Stomach (tissue), 4 donors: ENCODE data around the gene DIPK1C.
"Not testable (repeated sequence)": the region's sequence is repeated elsewhere in the genome, so short reads cannot be mapped to it uniquely, and the experiment has no call there.

Source experiments
- EP300 ChIP-seq: sonication (generic); formaldehyde crosslinking; IDR thresholded peaks from one replicate; pipeline ENCODE4 v1.6.1; 2017; ENCODE audit warnings: antibody characterized with exemption
- POLR2A ChIP-seq, 4 donors: fragments of 450-650 bp; IDR thresholded peaks; one replicate each; pipeline ENCODE4 v1.6.1; 2016; ENCODE audit warnings: antibody characterized with exemption in 4 of 4, control low read depth in 2 of 4, mild to moderate bottlenecking in 1 of 4, moderate library complexity in 1 of 4
- POLR2AphosphoS5 ChIP-seq, 3 donors: sonication (generic); formaldehyde crosslinking; IDR thresholded peaks; one replicate each; pipeline ENCODE4 v1.6.1; 2016; ENCODE audit warnings: antibody characterized with exemption in 3 of 3
- TF ChIP-seq, protein P1 (sequence below), 7 experiments: fragments of 450-650 bp in 4 of 7; fragments of 200-600 bp in 3 of 7; sonication (generic) in 3 of 7; IDR thresholded peaks; one replicate each; pipeline ENCODE4 v1.5.1; 2016 to 2019; ENCODE audit warnings: antibody characterized with exemption in 7 of 7, control low read depth in 2 of 7, mild to moderate bottlenecking in 1 of 7

- TF ChIP-seq, protein P1, sequence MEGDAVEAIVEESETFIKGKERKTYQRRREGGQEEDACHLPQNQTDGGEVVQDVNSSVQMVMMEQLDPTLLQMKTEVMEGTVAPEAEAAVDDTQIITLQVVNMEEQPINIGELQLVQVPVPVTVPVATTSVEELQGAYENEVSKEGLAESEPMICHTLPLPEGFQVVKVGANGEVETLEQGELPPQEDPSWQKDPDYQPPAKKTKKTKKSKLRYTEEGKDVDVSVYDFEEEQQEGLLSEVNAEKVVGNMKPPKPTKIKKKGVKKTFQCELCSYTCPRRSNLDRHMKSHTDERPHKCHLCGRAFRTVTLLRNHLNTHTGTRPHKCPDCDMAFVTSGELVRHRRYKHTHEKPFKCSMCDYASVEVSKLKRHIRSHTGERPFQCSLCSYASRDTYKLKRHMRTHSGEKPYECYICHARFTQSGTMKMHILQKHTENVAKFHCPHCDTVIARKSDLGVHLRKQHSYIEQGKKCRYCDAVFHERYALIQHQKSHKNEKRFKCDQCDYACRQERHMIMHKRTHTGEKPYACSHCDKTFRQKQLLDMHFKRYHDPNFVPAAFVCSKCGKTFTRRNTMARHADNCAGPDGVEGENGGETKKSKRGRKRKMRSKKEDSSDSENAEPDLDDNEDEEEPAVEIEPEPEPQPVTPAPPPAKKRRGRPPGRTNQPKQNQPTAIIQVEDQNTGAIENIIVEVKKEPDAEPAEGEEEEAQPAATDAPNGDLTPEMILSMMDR (IDR thresholded peaks at IDR 0.05) = not testable (repeated sequence)
- TF ChIP-seq POLR2A (IDR thresholded peaks at IDR 0.05); POLR2AphosphoS5 (IDR thresholded peaks at IDR 0.05); EP300: not testable (repeated sequence)
Observed at GRCh38 chr18:74500774-74501173, 43.7 kb upstream of the DIPK1C start.
